GM18868 (cell line): ENCODE data around the gene CELF4.
"Not testable (repeated sequence)": the region's sequence is repeated elsewhere in the genome, so short reads cannot be mapped to it uniquely, and the experiment has no call there.

ENCODE experiments used
- ATAC-seq: cut with Tn5 transposase; IDR thresholded peaks from one replicate; pipeline ENCODE4 v1.9.1; 2021; ENCODE audit warnings: mild to moderate bottlenecking, moderate library complexity; ENCODE audit not compliant: unreplicated experiment

CELF4 gene

GRCh38 chr18:37473195-37473840, 92.3 kb downstream of the CELF4 start:
- no peak for ATAC-seq

GRCh38 chr18:37471637-37472036, 94.0 kb downstream of the CELF4 start:
- ATAC-seq = no peak

GRCh38 chr18:37470986-37471385, 94.6 kb downstream of the CELF4 start:
- no peak for ATAC-seq

- no peak for ATAC-seq
Observed at GRCh38 chr18:37467002-37467662, 98.5 kb downstream of the CELF4 start.

- no peak for ATAC-seq
Observed at GRCh38 chr18:37465958-37466357, 99.6 kb downstream of the CELF4 start.

GRCh38 chr18:37464257-37464656, 101.3 kb downstream of the CELF4 start:
- no peak for ATAC-seq

GRCh38 chr18:37461329-37461728, 104.3 kb downstream of the CELF4 start:
- not testable (repeated sequence) for ATAC-seq

- ATAC-seq = no peak
Observed at GRCh38 chr18:37460604-37461003, 105.0 kb downstream of the CELF4 start.

- ATAC-seq = no peak
Observed at GRCh38 chr18:37458697-37459096, 106.9 kb downstream of the CELF4 start.

GRCh38 chr18:37457753-37458152, 107.8 kb downstream of the CELF4 start:
- no peak for ATAC-seq

- no peak for ATAC-seq
Observed at GRCh38 chr18:37457341-37457740, 108.3 kb downstream of the CELF4 start.

GRCh38 chr18:37456873-37457272, 108.7 kb downstream of the CELF4 start:
- no peak for ATAC-seq

- no peak for ATAC-seq
Observed at GRCh38 chr18:37456395-37456794, 109.2 kb downstream of the CELF4 start.

GRCh38 chr18:37453752-37454151, 111.8 kb downstream of the CELF4 start:
- no peak for ATAC-seq

GRCh38 chr18:37452682-37453385, 112.8 kb downstream of the CELF4 start:
- no peak for ATAC-seq

GRCh38 chr18:37452015-37452414, 113.6 kb downstream of the CELF4 start:
- ATAC-seq = no peak

GRCh38 chr18:37451239-37451825, 114.3 kb downstream of the CELF4 start:
- ATAC-seq = no peak

- no peak for ATAC-seq
Observed at GRCh38 chr18:37450434-37451132, 115.0 kb downstream of the CELF4 start.

GRCh38 chr18:37449618-37450017, 116.0 kb downstream of the CELF4 start:
- no peak for ATAC-seq

- no peak for ATAC-seq
Observed at GRCh38 chr18:37448946-37449345, 116.7 kb downstream of the CELF4 start.
